Activated CD4-positive, CD25-positive, alpha-beta regulatory T cell treated with anti-CD3 and anti-CD28 coated beads, Interleukin-2, amount 50 U/mL, for 72 hours (primary cell): ENCODE measurements around the gene MAP3K9.
"Not testable (repeated sequence)": the region's sequence is repeated elsewhere in the genome, so short reads cannot be mapped to it uniquely, and the experiment has no call there.

ENCODE experiments used
- DNase-seq: peaks from one replicate; pipeline ENCODE4 v3.0.0; 2021

The MAP3K9 gene

DNA sequence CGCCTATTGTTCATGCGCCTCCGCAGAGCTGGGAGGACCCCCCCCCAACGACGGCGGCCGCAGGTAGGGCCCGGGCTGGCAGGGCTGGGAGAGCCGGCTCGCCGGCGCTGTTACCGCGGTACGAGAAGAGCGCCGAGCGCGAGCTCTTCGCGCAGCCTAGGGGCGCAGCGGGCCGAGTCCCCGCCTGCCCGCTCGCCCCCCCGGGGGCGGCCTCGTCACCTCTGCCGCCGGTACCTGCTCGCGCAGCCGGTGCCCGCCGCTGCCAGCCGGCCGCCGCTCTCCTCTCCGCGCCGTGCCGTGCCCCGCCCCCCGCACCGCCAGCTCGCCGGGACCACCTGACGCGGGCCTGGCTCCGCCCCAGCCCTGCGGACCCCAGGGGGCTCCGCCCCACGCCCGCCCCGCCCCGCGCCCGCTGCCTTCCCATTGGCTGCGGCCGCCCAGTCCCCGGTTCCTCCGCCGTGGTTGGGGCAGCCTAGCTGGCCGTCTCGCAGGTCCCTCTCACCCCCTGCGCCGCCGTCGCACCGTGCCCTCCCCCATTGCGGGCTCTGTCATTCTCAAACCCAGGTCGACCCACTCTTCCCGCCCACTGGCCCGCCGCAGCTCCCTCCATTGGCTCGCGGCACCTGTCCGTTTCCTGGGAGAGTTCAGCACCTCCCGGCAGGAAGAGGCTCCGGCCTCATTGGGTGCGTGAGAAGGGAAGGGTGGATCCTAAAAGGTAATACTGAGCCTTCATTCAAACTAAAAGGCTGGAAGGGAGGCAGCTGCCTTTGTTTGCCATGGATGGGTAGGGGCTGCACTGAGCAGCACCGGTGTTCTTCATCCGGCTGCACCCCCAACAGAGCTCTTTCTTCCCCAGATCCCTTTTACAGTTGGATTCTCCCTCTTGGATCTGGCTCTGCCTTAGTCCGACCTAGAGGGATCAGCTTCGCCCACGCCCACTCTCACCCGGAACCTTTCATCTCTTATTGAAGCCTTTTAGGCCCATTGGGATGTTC is at the start of gene MAP3K9:
MAP3K9 (minus strand) TSS at position 289 of the 995 bp plus-strand sequence. CDS start 342 bp downstream, outside the sequence.
- DNase-seq: peak; percentile 86

DNA sequence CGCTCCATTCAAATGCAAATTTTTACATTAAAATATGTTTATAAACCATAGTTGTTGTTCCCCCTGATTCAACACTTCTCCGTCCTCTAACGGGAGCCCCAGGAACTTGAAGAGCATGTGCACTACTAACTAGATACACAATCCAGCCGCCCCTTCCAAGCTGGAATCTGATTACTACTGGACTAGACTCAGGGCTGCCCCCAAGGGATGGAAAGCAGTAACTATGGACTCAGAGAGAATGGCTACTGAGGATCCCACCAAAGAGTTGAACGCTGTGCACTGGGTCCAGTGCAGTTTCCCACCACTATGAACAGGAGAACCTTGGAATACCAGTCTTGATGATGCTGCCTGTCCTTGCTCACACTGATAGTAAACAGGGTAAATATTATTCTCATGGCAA is 49.3 kb upstream of the MAP3K9 start:
- no peak for DNase-seq

DNA sequence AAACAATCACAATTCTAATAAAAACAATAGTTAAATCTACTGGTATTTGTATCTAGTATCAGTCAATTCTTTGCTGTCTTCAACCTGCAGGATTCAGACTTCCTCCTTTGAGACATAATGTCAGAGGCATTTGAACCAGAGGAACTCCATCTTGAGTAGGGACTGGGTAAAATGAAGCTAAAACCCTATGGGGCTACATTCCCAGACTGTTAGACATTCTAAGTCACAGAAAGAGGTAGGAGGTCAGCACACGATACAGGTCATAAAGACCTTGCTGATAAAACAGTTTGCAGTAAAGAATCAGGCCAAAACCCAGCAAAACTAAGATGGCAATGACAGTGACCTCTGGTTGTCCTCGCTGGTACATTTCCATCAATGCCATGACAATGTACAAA is 48.2 kb upstream of the MAP3K9 start:
- no peak for DNase-seq

DNA sequence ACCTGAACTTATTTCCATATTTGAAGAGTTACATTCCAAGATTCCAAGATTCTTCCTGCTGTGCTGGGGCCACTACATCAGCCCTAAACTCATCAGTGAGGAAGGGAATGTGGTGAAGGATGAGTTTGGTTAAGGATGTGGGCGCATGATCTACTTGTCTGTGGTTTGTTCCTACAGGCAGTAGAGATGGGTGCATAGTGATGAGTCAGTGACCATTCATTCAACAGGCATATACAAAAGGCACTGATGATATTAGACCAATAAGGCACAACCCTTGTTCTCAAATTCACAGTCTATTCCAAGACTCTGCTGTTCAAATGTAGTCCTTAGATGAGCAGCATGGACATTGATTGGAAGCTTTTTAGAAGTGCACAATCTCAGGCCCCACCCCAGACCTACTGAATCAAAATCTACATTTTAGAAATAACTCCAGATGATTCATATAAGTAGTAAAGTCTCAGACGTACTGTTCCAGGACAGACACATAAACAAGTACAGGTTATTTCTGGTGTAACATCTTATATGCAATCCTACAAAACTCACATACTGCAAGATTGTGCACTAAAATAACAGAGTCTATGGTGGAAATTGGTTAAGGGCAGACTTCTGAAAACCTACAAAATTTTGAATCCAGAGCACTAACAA is 47.7 kb upstream of the MAP3K9 start:
- DNase-seq: no peak

DNA sequence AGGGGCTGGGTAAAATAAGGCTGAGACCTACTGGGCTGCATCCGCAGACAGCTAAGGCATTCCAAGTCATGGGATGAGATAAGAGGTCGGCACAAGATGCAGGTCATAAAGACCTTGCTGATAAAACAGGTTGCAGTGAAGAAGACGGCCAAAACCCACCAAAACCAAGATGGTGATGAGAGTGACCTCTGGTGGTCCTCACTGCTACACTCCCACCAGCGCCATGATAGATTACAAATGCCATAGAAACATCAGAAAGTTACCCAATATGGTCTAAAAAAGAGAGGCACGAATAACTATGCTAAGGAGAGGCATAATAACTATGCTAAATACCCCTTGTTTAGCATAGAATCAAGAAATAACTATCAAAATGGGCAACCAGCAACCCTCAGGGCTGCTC is 46.2 kb upstream of the MAP3K9 start:
- no peak for DNase-seq

DNA sequence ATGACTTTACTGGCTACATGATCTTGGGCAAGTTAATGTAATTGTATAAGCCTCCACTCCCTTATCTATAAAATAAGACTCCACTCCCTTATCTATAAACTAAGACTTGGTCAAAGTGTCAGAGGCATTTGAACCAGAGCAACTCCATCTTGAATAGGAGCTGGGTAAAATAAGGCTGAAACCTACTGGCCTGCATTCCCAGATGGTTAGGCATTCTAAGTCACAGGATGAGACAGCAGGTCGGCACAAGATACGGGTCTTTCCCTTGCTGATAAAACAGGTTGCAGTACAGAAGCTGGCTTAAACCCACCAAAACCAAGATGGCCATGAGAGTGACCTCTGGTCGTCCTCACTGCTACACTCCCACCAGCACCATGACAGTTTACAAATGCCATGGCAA is 44.3 kb upstream of the MAP3K9 start:
- not testable (repeated sequence) for DNase-seq

DNA sequence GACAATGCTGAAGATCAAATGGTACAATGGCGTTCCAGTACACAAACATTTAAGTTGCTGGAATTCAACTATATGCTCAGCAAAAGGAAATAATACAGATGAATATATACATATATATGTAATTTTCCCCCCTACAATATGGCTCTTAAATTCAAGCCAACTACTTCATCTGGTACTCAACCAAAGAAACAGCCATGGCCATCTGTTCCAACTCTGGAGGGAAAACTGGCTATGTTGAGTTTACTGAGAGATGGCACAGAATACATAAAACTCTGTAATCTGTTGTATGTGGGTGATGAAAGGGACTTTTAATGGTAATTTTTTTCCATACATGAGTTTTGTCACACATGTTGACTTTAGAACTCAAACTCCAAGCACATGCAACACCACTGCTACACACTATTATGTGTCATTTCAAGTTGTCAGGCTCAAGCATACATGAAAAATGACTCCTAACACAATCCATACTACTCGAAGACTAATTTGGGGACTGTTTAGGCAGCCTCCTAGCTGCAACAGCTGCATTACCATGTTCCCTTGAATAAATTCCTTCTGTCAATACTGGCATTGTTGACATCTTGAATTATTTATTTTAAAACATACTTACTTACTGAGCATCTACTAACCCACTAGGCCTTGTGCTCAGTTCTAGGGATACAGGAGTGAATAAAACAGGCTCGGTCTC is 38.2 kb upstream of the MAP3K9 start:
- no peak for DNase-seq

DNA sequence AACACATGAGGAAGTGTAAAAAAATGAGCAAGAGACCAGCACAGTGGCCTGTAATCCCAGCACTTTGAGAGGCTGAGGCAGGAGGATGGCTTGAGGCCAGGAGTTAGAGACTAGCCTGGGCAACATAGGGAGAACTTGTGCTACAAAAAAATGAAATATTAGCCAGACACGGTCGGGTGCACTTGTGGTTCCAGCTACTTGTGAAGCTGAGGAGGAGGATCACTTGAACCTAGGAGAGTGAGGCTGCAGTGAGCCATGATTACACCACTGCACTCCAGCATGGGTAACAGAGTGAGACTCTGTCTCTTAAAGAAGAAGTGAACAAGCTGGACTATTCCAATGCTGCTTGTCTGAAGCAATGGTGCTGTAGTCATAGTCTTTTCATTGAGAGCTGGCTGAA is 36.3 kb upstream of the MAP3K9 start:
- no peak for DNase-seq

DNA sequence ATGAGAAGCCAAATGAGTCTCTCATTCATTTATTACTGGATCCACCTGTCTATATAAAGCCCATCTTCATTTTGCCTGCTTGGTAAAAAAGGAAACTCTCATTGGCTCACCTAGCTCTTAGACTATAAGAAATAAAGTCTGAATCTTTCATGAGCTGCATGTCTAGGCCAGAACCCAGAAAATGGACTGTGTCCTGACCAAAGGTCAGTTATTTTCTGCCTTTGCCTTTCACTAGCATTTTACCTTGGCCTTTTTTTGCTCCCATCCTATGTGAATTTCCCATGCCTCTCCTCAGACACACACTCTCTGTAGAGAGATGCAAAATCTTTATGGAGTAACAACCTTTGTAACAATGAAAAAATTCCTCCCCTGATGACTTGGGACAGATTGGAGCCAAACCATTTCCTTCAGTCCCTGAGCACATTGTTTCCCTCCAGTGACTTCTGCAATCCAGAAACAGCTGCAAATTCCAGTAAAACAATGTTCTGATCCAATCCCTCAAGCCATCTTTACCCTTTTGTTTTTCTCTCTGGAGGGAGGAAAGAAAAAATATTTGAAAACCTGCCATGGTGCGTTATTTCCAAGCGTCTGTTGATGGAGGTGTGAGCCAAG is 33.6 kb upstream of the MAP3K9 start:
- no peak for DNase-seq

DNA sequence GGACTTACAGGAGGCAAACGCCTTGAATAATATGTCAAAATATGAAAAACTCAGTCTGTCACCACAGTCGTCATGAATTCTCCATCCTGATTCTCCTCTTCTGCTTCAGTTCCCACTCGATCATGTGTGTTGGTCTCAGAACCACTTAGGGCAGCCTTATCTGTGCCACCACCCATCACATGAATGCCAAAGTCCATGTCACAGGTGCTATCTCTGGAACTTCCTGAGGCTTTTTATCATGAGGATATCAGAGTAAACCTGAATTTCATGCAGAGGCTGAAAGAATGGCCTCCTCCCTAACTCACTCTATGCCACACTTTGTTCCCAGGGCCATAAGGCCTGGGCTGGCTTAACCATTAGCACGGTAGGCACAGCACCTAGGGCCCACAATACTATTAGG is 28.8 kb upstream of the MAP3K9 start:
- DNase-seq: no peak

DNA sequence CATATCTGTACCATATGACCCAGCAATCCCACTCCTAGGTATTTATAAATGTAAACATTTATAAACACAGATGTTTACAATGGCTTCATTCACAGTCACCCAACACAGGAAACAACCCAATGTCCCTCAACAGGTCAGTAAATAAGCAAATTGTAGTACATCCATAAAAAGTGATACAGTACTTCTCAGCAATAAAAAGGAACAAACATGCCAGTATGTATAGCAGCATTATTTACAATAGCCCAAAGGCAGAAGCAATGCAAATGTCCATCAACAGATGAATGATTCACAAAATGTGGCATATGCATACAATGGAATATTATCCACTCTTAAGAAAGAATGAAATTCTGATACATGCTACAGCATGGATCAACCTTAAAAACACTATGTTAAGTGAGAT is 27.6 kb upstream of the MAP3K9 start:
- no peak for DNase-seq

DNA sequence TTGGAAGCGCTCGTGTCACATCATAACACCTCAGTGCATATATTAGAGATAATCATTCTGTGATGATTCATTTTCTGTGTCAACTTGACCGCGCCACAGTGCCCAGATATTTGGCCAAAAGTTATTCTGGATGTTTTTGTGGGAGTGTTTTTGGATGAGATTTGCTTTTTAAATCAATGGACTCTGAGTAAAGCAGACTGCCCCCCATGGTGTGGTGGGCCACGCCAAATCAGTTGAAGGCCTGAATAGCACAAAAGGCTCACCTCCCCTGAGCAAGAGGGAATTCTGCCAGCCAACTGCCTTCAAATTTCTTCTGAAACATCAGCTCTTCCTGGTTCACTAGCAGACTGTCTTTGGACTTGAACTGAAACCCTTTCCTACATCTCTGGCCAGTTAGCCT is 24.6 kb upstream of the MAP3K9 start:
- no peak for DNase-seq

DNA sequence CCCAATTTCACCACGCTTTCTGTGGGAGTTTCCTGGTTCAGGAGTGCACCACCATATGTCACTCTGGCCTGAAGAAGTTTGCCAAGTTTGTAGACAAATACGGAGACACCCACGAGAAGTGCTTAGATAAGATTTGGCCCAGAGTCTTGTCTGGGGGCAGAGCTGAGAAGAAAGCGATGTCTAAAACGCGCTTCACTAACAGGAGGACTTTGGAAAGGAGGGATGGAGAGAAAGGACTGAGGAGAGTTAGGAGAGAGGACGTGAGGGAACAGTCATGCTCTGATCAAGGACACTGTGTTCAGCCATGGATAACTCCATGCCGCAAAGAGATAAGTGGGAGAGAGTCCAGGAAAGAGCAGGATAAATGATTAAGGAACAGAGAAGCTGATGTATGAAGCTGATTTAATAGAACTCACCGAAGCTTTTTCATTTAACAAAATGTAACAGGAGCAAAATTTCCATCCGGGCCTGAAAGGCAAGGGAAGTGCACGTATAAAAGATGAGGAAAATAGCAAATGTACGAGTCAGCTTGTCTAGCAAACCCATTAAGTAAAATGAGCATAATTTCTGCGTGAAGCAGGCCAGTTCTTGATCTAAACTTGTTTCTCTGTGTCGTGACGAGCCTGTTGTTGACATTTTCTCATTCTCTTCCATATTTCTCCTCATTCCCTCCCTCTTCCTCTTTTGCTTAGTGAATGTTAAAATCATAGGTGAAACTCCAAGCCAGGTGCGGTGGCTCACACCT is 23.4 kb upstream of the MAP3K9 start:
- DNase-seq: no peak

DNA sequence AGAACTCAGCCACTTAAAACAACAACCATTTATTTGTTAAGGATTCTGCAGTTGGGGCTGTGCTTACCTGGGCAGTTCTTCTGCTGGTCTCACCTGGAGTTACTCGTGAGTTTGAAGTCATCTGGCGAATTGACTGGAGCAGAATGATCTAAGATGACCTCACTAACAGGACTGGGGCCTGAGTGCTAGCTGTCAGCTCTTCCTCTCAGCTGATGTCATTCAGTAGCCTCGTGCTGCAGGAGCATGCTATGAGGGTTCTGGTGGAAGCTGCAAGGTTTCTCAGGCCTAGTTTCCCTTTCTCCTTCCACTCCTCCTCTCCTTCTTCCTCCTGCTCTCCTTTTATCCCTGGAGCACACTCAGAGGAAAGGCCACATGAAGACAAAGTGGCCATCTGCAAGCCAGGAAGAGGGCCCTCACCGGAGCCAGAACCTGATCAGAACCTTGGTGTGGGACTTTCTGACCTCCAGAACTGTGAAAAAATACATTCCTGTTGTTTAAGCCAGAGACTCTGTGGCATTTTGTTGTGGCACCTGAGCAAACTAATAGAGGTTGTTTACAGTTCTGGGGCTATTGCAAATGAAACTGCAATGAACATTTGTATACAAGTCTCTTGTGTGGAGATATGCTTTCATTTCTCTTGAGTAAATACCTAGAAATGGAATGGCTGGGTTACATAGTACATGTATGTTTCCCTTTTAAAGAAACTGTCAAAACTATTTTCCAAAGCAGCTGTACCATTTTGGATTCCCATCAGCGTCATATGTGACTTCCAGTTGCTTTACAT is 21.9 kb upstream of the MAP3K9 start:
- no peak for DNase-seq

DNA sequence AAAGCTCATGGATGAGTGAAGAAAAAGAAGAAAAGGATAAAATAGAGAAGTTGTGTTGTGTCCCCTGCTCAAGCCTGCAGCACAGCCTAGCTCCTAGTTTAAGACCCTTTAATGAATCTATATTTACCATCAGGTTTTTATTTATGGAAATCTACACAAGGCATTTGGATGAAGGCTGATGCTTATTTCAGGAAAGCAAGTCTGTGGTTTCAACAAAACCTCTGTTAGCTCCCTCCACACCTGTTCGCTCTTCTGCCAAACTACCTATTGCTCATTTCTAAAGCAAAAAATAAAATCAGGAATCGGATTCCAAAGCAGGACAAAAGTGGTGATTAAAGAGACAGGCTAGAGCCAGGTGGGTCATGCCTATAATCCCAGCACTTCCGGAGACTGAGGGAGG is 18.9 kb upstream of the MAP3K9 start:
- DNase-seq: no peak

DNA sequence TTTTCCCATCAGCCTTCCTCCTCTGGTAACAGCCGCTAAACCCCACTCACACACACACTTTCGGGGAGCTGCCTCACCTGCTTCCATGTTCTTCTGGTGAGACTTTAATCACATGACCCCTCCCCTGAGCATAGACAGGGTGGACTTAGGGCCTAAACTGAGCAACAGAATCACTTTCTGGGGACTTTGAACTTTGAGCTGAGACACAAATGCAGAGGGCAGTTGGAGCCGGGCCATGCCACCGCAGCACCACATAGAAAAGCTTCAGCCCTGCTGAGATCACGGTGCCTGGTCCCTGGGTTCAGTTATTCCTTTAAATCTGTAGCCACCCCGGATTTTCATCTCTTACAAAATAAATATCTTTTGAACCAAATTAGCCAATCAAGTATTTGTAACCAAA is 18.4 kb upstream of the MAP3K9 start:
- no peak for DNase-seq

DNA sequence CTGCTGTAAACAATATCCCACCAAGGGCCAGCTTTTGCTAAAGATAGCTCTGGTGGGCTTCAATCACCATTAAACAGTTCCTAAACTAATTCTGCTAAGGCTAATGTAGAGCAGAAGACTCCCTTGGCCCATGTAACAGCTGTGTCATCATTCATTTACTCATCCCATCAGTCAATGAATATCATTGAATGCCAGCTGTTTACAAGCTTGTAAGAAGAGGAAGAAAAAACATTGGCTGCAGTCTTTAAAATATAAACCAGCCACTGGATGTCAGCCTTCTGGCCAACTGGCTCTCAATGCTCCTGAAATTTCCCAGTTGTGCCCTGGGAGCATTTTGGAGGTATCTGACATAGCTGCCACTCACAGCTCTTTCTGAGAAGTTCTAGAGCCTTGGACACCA is 18.0 kb upstream of the MAP3K9 start:
- DNase-seq: no peak

DNA sequence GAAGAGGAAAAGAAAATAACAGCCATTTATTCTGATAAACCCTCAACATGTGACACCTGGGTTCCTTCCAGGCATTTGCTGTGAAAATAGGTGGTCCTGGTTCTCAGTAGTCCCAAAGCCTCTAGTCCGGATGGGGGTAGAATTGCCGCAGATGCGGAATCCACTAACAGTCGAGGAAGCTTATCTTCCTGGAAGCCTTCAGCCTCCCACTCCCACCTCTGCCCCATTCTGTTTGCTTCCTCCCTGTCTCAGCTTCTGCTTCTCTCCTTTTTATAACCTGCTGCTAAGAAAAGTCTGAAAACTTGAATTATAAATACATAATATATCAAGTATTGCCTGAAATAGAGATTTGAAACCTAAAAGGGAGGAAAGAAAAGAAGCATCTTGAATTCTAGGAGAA is 14.0 kb upstream of the MAP3K9 start:
- no peak for DNase-seq

DNA sequence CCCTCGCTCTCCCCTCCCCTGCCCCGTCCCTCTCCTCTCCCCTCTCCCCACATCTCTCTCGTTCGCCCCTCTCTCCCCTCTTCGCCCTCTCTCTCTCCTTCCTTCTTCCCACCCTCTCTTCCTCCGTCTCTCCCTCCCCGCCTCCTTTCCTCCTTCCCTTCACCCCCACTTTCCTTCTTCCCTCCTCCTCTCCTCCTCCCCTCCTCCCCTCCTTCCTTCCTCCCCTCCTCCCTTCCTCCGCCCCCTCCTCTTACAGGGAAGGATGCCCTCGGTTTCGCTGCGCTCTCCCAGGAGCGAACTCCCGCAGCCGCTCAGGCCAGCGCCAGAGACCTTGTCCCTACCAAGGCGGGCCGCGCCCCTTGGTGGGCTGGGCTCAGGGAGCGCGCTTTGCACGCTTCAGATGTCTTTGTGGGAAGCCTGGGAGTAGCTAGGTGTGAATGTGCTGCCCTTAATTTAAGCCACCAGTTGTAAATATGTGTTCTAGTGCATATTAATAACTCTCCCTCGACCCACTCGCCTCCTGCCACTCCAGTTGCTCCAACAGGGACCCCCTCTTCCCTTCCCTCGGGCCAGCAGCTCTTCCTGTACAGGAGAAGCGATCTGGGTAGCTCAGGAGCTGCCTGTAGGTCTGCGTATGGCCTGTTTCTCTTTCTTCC is 13.3 kb upstream of the MAP3K9 start:
- no peak for DNase-seq

DNA sequence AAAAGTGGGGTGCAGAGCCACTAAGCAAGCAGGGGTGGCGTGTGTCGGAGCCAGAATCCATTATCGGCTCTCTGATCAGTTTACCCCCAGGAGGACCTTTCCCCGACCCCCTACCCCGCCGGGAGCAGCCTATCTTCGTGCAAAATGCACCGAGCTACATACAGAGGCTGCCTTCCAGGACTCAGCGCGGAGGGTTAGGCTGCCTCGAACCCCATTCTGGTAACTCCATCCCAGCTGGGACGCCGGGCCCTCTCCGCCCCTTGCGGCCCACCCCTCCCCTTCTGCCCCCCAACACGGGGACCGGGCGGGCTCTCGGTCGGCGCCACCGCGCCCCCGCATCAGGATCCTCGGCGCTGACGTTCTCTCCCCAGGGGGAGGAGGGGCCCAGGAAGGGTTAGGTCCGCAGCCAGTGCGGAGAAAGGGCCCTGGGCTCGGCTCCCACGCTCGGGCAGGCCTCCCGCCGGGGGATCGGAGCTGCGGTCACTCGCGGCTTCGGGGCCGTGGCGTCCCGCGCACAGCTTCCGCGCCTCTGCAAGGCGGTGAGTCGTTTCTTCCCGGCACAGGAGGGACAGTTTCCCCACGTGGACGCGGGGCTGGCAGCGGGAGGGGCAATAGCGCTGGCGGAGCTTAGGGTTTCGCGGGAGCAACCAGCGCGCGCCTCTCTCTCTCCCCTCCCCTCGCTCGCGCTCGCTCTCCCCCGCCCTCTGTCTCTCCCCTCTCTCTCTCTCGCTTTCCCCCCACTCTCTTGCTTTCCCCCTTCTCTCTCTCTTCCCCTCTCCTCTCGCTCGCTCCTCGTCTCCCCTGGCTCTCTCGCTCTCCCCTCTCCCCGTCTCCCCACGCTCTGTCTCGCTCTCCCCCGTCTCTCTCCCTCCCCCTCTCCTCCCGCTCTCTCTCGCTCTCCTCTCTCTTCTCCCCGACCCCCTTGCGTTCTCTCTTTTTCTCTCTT is 12.5 kb upstream of the MAP3K9 start:
- peak; percentile 46 for DNase-seq
